HG03558 (cell line): Measurements from ENCODE around the gene CA4.
"Not testable (repeated sequence)": the region's sequence is repeated elsewhere in the genome, so short reads cannot be mapped to it uniquely, and the experiment has no call there.

ENCODE experiments used
- ATAC-seq: cut with Tn5 transposase; IDR thresholded peaks from one replicate; pipeline ENCODE4 v1.9.1; 2021; ENCODE audit warnings: moderate number of reproducible peaks; ENCODE audit not compliant: unreplicated experiment; ENCODE audit errors: extremely low read depth

The CA4 gene

DNA sequence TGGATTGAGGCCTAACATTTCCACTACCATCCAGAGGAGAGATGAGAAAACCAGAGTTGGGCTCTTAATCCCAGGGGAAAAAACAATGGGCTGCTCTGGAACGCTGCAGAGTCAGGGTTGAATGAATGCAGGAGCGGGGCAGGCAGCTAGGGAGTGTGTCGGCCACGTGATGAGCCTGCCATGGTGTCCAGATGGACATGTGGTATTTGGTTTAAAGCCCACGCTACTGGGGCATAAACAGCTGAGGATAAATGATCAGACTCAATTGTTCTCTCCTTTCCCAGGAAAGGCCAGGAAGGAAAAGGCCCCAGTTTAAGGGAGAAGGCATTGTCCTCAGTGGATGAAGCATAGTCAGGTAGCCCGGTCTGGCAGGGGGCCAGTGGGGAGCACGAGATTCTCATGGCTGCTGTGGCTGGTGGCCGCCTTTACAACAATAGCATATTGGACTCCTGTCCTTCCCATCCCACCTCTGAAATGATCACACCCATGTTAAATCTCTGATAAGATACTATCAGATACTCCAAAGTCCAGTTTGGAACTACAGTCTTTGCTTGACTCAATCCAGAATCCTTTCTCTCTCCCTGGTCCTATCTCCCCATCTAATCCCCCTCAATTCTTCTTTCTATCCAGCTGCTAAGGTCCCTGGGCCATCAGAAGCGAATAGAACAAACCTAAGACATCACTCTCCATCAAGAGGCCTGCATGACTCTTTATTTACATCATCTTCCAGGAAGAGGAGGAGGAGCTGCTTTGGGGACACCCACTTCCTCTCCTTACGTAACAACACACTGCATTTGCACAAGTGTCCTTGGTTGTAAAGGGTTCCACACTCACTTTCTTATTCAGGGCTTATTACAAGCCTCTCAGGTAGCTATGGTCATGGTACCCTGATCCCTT lies 20.4 kb downstream of the CA4 start:
- no peak for ATAC-seq

DNA sequence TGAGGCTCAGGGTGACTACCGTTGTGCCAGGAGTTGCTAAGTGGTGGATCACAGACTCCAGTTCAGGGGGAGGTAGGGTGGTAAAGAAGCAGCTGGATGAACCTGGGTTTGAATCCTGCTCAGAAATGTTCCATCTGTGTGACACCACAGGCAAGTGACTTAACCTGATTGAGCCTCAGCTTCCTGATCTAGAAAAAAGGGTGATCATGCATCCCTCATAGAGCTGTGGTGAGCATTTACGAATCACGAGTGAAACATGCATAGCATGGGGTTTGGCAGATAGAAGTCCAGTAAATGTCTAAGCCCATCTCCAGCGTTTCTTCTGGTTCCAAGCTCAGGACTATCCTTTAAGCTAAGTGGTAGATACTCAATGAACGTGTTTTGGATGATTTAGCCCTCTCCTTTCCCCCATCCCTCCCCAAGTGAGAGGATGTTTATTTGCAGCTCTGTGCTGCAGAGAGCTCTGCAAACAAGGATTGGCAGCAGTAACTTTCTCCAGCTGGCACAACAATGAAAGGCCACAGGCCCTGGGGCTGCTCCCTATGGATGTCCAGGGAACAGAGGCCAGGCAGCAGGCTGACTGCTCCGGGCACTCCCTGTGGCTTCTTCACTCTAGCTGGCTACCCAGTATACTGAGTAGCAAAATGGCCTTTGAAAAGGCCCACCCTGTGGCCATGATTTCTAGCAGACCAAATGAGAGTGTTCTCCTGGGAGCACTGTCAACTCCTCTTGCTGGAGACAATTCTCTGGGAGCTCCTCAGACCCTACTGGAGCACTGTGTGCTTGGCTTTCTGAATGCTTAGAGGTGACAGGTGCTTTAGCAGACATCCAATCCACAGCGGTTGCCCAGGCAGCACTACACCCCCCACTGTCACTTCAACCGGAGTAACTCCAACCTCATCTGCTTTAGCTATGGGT lies 21.3 kb downstream of the CA4 start:
- no peak for ATAC-seq

DNA sequence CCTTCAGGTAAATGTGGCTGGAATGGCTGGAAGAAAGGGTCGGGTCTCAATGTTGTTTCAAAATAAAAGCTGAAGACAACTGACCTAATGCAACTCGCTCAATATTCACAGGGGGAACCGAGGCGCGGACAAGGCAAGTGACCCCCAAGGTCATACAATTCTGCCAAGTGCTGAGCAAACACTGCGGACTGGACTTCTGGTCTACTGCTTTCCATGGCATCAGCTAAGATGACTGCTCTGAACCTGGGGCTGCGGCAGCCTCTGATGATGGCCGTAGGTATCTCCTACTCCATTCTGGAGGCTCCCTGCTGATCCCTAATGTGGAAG lies 21.9 kb downstream of the CA4 start:
- no peak for ATAC-seq

DNA sequence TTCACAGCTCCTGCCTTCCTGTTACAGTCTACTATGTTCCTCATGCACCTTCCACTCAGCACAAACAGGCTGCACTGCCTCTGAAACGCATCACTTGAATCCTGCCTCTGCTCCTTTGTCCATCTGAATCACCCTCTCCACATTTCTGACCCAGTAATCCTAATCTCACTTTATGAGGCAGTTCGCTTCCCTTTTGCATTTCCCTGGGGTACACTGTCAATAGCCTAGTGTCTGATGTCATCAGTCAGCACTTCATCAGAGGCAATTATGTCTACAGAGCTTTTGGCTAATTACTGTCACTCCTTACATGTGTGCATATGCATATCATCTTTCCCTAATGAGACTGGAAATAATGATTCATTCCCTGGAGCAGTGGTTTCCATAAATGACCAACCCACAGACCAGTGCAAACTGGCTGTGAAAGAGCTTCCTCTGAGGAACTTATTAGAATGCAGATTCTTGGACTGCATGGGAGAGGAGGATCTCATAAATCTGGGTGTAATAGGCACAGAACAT lies 23.6 kb downstream of the CA4 start:
- ATAC-seq, result no peak

DNA sequence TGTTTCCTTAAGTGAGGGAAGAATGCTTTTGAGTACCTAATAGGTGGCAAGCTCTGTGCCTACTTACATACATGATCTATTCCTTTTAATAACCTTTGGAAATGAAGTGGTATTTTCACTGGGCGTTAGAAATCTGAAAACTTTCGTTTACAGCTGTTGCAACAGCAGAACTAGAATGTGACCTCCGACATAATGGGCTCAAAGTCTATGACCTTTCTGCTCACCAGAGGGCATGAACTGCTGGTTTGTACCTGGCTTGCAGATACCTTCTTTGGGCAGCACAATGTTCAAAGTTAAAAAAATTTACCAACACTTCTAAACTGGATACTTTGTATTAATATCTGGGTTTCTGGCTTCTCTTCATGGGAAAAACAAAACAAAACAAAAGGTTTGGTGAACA lies 24.3 kb downstream of the CA4 start:
- no peak for ATAC-seq

DNA sequence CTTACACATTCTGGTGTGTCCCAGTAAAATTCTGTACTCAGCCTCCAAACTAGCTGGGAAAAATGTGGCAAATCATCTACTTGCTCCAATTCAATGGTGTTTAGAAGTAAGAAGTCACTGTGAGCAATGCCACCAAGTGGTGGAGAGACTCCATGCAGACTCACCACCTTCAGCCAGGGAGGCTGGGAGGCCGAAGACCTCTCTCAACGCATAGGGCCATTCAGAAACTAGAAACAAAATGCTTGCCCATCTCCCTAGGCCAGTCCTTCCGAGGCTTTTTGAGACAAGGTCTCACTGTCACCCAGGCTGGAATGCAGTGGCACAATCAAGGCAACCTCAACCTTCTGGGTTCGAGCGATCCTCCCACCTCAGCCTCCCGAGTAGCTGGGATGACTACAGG lies 25.0 kb downstream of the CA4 start:
- ATAC-seq, result not testable (repeated sequence)

DNA sequence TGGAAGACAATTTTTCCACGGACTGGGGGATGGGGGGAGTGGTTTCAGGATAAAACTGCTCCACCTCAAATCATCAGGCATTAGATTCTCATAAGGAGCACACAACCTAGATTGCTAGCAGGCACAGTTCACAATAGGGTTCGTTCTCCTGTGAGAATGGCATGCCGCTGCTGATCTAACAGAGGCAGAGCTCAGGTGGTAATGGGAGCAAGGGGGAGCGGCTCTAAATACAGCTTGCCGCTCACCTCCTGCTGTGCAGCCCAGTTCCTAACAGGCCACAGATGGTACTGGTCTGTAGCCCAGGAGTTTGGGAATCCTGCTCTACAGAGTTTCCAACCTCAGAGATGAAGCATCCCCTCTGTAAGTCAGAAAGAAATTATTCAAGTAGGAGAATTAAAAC lies 27.0 kb downstream of the CA4 start:
- not testable (repeated sequence) for ATAC-seq

DNA sequence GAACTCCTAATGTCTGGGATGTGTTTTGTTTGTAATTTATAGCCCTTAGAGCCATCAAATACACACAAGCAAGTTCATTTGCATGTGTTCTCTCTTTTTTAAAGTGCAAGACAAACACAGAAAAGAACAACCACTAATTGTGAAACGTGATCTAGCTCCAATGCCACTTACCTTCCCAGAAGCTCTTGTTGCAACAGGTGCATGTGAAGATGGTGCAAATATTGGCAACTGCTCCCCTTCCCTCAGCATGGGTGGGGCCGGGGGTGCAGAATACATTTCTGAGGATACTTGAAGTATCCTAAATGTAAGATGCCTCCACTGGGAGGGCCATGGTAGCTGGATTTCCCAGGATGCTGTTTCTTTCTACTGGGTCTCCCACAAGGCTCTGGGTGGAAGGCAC lies 28.4 kb downstream of the CA4 start:
- not testable (repeated sequence) for ATAC-seq

DNA sequence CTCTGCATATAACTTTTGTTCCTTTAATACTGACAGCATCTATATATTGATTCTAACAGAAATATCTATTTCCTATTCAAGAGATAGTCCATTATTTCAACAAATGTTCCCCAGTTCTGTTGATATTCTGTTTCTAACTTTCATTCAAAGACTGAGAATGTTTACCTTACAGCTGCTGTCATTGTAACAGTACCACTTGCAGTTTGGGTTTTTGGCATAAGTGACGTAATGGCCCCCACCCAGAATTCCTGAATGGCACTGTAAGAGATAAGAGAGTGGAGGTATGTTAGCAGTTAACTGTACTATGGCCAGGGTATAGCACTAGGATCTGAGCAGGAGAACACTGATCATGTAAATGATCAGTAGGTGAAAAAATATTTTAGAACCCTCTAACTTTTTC lies 30.6 kb downstream of the CA4 start:
- not testable (repeated sequence) for ATAC-seq

DNA sequence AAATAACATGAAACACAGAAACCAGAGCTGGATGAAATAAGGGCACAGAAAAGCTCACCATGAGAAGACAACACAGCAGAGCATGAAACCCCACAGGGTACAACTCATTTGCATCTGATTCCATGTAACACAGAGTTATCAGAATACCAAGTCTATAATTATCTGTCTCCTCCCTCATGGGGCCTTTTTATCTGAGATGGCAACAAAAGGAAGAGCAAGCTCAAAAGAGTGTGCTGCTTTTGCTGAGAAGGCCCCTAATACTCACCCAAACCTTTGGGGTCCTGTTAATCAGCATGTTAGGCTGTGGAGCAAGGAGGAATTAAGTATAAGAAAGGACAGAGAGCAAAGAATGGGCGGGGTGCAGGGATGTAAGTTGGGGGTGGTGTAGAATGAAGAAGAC lies 36.6 kb downstream of the CA4 start:
- not testable (repeated sequence) for ATAC-seq

DNA sequence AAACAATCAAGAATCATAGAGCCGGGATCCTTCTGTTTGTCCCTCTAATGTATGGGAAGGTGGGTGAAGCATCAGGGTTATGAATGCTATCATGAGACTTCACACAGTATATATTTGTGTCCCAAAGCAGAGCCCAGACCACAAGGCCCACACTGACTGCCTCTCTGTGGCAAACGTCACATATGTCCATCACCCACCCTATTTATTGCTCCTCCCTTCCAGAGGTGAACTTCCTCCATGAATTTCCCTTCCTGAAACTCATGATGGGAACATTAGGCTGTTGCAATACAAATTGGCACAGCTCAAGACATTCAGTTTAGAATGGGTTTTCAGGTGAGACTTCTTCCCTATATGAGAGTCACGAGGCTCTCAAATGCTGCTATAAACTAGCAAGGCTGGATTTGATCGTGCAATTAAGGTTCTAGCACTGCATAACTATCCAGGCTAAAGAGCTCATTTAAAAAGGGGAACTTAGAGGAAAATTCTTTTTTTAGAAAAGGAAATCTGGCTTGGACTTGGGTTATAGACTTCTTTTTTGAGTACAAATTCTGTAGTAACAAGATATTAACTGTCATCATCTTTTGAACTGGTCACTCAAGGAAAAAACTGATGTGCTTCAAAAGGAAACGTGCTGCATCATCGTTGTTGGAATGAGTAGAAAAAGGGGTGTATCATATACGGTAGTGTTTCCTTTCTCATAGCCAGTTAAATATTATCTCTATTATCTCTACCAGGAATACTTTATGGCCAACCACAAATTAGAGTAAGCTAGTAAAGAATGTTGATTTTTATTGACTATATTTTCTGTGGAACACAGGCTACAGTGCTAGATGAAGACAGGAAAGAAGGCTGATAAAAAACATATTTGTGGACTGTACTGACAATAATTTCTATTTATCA lies 37.3 kb downstream of the CA4 start:
- not testable (repeated sequence) for ATAC-seq

DNA sequence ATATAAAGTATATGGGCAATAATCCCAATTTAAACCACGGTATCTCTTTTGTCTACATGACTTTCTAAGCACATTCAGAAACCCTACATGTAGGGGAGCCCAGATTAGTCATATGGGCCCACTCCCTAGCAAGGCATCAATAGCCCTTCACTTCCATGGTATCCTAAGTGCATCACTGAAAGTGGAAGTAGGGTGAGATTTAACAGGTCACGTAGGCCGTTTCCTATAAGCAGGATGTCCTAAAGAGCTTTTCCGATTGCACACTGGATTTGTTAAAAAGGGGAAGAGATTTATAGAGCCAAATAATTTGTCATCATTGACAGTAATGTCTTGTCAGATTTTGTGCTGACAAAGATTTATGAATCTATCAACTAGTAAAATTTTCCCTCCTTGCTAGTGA lies 39.0 kb downstream of the CA4 start:
- ATAC-seq, result no peak

DNA sequence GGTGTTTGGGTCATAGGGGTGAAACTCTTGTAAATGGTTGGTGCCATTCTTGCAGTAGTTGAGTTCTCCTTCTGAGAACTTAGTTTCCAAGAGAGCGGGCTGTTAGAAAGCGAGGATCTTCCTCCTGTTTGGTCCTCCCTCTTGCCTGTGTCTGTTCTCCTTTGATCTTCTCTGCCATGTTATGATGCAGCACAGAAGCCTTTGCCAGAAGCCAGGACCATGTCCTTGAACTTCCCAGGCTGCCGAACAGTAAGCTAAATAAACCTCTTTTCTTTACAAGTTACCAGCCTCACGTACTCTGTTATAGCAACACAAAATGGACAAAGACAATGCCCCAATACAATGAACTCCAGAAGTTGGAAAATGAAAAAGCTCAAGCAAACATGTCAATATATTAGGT lies 40.3 kb downstream of the CA4 start:
- ATAC-seq, result not testable (repeated sequence)

DNA sequence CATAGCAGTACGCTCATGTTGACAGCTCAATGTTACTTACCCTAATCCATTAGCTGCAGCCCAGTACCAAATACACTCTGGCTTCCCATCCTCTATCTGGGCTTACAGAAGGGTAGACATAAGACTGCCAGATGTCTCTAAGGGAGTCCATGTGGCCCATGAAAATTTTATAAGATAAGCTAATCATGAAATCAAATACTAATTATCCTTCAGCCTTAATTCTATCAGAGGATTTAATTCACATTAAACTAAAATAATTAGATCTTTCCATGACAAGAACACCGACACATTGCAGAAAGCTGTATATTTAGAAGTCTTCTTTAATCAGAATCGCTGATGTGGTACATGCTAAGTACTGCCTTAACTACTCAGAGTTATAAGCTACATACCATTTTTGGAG lies 43.3 kb downstream of the CA4 start:
- not testable (repeated sequence) for ATAC-seq

DNA sequence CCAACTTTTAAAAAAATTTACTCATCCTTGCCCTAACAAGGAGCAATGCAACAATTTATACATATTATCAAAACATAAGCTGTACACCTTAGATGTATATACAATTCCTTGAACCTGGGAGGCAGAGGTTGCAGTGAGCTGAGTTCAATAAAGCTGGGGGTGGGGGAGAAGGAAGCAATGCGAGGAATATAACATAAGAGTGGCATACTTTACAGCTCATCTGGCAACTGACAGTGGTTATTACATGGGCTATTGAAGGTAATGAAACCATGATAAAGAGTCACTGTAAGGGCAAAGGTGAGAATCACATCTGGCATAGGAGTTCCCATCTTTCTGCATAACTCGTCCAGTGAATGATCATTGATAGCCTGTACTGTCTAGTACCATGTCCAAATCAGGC lies 43.7 kb downstream of the CA4 start:
- no peak for ATAC-seq

DNA sequence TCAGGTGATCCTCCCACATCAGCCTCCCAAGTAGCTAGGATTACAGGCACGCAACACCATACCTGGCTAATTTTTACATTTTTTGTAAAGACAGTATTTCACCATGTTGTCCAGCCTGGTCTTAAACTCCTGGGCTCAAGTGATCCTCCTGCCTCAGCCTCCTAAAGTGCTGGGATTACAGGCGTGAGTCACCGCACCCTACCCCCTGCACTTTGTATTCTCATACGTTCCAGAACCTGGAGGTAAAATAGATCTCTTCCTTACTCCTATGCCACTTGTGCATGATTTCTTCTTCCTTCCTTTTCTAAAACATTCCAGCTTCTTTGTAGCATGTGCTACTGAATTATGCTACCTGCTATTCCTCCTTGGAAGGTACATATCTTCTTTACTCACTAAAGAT lies 44.4 kb downstream of the CA4 start:
- not testable (repeated sequence) for ATAC-seq

DNA sequence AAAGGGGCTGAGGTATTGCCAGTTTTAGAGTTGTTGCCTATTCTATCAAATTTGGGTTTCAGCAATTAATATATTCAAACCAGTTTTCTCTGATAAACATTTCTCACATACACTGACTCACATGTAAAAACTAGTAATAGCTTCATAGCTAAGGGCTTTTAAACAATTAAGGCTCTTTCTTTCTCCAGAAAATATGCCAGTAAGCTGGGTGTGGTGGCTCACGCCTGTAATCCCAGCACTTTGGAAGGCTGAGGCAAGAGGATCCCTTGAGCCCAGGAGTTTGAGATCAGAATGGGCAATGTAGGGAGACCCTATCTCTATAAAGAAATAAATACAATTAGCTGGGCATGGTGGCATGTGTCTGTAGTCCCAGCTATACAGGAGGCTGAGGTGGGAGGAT lies 48.9 kb downstream of the CA4 start:
- ATAC-seq, result not testable (repeated sequence)

DNA sequence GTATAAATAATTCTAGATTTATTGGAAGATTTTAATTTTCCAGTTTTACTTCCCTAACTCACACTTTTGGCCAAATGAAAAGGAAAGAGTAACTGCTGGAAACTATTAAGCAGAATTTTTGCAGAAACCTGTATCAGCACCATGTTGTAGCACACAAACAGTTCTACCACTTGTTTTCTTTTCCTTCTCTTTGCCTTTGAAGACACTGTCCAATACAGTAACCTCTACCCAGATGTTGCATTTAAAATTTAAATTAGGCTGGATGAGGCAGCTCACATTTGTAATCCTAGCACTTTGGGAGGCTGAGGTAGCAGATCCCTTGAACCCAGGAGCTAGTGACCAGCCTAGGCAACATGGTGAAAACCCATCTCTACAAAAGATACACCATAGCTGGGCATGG lies 56.0 kb downstream of the CA4 start:
- not testable (repeated sequence) for ATAC-seq

DNA sequence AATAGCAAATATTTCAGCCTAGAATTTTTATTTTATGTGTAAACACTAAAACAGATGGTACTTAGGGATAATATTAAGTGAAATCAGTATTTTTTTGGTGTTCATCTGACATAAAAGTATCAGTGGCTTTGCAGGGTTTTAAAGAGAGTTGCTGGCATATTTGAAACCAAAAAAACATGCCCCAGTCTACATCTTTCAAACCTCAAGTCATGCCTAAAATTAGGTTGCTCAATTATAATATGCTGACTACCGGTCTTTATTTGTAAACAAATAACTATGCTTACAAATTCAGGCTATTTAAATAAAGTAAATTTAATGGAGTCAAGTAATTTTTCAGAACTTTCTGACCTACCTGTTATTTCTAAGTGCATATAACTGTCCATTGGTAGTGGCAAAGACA lies 58.5 kb downstream of the CA4 start:
- ATAC-seq, result not testable (repeated sequence)
